ENCODE measurements around the gene ARHGDIG.

Gene ARHGDIG

GRCh38 chr16:287981-288920 is 7.9 kb downstream of the ARHGDIG start:
- Mint-ChIP-seq H3K4me3 (no peak overlapping the region), H3K27me3 (ENCODE audit: low read depth) (no peaks in the 10 kb centered on the region), H3K4me1 (no peaks in the 10 kb centered on the region), H3K9me3 (no peaks in the 10 kb centered on the region), H3K36me3 (ENCODE audit: low read depth) (peaks cover 21% of the 10 kb centered on the region), H3K27ac (no peak overlapping the region)
- TF ChIP-seq CTCF (IDR thresholded peaks at IDR 0.05; ENCODE audit: unreplicated experiment in 3 of 3), result no peak

GRCh38 chr16:289395-289997 is 9.1 kb downstream of the ARHGDIG start:
- Mint-ChIP-seq H3K9me3 (no peaks in the 10 kb centered on the region), H3K36me3 (ENCODE audit: low read depth) (peaks cover 21% of the 10 kb centered on the region), H3K4me3 (no peak overlapping the region), H3K4me1 (no peaks in the 10 kb centered on the region), H3K27me3 (ENCODE audit: low read depth) (no peaks in the 10 kb centered on the region), H3K27ac (no peak overlapping the region)
- no peak for TF ChIP-seq CTCF (IDR thresholded peaks at IDR 0.05; ENCODE audit: unreplicated experiment in 3 of 3)

GRCh38 chr16:290015-290680 is 9.8 kb downstream of the ARHGDIG start:
- H3K36me3 Mint-ChIP-seq (ENCODE audit: low read depth), result peaks cover 21% of the 10 kb centered on the region
- no peaks in the 10 kb centered on the region for H3K4me1 Mint-ChIP-seq
- no peaks in the 10 kb centered on the region for H3K9me3 Mint-ChIP-seq
- no peak for TF ChIP-seq CTCF (IDR thresholded peaks at IDR 0.05; ENCODE audit: unreplicated experiment in 3 of 3)
- H3K27ac Mint-ChIP-seq, result no peak overlapping the region
- H3K27me3 Mint-ChIP-seq (ENCODE audit: low read depth), result no peaks in the 10 kb centered on the region
- no peak overlapping the region for H3K4me3 Mint-ChIP-seq

GRCh38 chr16:290681-291405 is 10.5 kb downstream of the ARHGDIG start:
- Mint-ChIP-seq H3K9me3 (no peaks in the 10 kb centered on the region), H3K27me3 (ENCODE audit: low read depth) (no peaks in the 10 kb centered on the region), H3K27ac (no peak overlapping the region), H3K4me1 (no peaks in the 10 kb centered on the region), H3K36me3 (ENCODE audit: low read depth) (peaks cover 21% of the 10 kb centered on the region), H3K4me3 (no peak overlapping the region)
- TF ChIP-seq CTCF (IDR thresholded peaks at IDR 0.05; ENCODE audit: unreplicated experiment in 3 of 3), result no peak

GRCh38 chr16:291539-291938 is 11.1 kb downstream of the ARHGDIG start:
- Mint-ChIP-seq H3K4me1 (no peaks in the 10 kb centered on the region), H3K27ac (no peak overlapping the region), H3K27me3 (ENCODE audit: low read depth) (no peaks in the 10 kb centered on the region), H3K9me3 (no peaks in the 10 kb centered on the region), H3K4me3 (no peak overlapping the region), H3K36me3 (ENCODE audit: low read depth) (peaks cover 17% of the 10 kb centered on the region)
- TF ChIP-seq CTCF (IDR thresholded peaks at IDR 0.05; ENCODE audit: unreplicated experiment in 3 of 3), result no peak

Measured in nephron (organoid).